GM18517 (cell line): Measurements from ENCODE around the gene SYP.
"Not testable (repeated sequence)": the region's sequence is repeated elsewhere in the genome, so short reads cannot be mapped to it uniquely, and the experiment has no call there.

Experiments used
- ATAC-seq: cut with Tn5 transposase; IDR thresholded peaks from one replicate; pipeline ENCODE4 v1.9.1; 2021; ENCODE audit warnings: mild to moderate bottlenecking, moderate library complexity; ENCODE audit not compliant: unreplicated experiment

Gene SYP

DNA sequence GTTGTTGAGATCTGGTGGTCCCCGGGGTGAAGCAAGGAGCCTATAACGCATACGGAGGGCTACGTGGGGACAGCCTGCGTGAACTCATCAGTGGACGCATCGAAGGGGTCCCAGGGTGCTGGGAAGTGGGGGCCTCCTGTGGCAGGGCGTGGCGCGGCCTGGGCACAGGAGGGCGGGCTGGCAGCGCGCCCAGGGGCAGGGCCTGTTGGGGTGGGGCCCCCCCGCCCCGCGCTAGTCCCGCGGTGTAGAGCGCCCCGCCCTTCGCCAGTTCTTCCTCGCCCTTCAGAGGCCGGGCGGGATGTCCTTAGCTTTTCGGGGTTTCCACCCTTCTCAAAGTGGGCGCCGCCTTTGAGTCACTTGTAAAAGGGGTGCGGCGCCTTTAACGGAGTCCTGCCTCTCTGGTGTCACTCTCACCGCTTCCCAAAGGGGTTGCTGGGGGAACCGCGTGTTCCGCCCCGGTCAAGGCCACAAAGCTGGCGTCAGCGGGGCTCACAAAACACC is 27.7 kb downstream of the SYP start:
- peak; percentile 63 for ATAC-seq

DNA sequence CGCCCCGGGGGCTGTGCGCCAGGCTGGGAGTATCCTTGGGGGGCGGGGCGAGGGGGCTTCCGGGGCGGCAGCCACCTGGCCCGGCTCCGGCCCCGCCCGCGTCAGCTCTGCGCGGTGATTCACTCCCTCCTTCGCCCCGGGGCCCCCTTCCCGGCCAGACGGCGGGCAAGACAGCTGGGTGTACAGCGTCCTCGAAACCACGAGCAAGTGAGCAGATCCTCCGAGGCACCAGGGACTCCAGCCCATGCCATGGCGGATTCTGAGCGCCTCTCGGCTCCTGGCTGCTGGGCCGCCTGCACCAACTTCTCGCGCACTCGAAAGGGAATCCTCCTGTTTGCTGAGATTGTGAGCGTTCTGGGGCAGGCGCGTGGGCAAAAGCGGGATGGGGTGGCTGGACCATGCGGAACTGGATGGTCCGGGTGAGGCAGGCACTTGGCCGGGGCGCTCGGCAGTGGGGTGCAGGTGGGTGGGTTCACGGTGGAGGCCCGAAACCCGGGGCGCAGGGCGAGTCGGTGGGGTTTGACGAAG is 28.2 kb downstream of the SYP start, which contains the start of gene PLP2:
PLP2 (plus strand) TSS at position 147 of the 528 bp plus-strand sequence; CDS start at position 250, 103 bp downstream.
- no peak for ATAC-seq

DNA sequence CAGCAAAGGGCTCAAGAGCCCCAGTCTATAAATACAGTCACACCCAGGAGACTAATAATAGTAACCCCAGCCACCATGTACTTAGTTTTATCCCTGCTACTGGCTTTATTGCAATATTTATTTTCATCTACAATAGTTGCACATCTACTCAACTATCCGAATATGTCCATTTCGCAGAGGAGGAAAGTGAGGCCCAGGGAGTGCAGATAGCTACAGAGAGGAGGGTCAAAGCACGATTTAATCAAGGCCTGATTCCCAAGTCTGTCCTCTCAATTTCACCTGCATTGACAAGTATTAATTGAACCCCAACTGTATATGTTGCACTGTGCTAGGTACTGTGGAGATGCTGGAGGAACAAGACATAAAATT is 32.3 kb downstream of the SYP start:
- no peak for ATAC-seq

DNA sequence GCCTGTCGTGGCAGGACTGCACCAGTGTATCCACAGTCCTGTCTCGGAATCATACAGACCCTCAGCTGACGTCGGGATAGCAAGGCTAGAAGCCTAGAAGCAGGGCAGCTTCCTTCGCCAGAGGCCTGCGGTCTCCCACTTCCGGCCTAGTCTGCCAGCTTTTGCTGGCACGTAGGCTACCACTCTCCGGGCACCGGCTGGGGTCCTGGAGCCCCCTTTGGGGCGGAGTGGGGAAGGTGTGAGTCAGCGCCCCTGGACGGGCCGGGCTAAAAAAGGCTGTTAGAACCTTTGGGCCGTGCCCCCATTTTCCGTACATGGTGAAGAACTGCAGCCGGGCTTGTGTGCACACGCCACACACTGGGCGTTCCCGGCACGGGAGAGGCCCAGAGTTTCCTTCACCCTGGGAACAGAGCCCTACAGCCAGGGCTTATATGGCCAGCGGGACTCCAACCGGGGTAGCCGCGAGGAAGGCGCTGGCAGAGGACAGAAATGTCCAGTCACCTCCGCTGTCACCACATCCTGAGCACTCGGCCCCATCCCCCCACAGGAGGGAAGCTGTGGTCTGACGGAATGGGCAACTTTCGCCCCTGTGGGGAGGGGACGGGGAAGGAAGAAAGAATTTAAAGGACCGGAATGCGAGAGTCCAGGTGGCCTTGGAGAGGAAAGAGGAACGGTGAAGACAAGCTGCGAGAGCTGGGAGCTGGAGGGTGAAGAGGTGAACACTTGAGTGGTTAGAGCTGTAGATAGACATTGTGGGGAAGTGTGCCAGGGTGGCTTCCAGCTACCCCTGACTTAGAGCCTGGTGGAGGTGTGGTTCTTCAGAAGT is 32.9 kb downstream of the SYP start:
- peak; percentile 16 for ATAC-seq

DNA sequence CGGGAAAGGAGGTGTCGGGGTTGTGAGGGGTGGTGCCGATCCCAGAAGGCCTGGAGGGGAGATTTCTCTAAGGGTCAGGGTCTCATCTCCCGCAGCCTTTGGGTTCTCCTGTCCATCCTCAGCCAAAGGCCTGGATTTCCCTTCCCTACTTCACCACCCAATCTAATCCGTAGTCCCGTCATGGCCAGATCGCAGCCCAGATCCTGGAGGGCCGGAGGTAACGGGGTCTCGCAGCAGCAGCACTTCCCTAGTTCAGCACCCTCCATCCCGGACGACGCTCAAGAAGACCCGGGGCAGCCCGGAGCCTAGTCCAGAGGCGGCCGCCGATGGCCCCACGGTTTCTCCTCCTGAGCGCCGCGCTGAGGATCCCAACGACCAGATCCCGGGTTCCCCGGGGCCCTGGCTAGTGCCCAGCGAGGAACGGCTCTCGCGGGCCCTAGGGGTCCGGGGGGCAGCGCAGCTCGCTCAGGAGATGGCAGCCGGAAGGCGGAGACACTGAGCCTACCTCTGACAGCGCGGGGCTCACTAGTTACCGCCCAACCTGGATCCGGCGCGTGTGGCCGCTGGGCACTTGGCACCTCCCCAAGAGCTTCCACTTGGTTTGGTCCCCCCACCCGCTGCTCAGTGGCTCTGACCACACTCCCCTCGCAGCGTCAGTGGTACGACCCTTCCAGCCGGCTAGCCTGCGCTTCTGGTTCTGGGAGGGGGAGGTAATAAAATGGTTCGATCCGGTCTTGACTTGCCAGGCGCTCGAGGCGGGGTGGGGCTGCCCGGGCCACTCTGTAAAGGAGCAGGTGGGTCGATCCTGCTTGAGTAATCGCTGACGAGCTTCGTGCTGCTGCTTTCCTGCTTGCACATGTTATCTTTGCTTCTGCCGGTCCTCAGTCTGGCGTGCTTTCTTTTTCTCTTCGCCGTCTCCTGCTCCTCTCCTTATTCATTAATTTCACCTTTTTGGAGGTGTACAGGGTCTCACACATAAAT is 33.8 kb downstream of the SYP start:
- peak; percentile 52 for ATAC-seq

DNA sequence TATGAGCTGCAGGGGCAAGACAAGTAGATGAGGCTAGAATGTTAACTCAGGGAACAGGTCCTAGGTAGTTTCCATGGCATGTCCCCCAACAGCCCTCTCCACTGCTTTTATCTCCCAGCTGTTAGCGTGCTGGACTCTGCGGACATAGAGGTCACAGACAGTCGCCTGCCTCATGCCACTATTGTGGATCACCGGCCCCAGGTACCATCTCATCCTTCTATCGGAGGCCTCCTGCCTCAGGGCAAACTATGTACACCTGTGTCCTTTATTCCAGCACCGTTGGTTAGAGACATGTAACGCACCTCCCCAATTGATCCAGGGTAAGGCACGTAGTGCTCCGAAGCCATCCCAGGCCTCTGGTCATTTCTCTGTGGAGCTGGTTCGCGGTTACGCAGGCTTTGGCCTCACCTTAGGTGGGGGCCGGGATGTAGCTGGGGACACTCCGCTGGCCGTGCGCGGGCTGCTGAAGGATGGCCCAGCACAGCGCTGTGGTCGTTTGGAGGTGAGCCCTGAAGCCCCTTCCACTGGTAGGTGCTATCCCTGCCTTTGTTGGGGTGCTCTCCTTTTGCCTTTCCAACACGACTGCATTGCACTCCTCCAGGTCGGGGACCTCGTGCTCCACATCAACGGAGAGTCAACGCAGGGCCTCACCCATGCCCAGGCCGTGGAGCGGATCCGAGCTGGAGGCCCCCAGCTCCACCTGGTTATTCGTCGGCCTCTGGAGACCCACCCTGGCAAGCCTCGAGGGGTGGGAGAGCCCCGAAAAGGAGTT is 35.2 kb downstream of the SYP start:
- no peak for ATAC-seq

DNA sequence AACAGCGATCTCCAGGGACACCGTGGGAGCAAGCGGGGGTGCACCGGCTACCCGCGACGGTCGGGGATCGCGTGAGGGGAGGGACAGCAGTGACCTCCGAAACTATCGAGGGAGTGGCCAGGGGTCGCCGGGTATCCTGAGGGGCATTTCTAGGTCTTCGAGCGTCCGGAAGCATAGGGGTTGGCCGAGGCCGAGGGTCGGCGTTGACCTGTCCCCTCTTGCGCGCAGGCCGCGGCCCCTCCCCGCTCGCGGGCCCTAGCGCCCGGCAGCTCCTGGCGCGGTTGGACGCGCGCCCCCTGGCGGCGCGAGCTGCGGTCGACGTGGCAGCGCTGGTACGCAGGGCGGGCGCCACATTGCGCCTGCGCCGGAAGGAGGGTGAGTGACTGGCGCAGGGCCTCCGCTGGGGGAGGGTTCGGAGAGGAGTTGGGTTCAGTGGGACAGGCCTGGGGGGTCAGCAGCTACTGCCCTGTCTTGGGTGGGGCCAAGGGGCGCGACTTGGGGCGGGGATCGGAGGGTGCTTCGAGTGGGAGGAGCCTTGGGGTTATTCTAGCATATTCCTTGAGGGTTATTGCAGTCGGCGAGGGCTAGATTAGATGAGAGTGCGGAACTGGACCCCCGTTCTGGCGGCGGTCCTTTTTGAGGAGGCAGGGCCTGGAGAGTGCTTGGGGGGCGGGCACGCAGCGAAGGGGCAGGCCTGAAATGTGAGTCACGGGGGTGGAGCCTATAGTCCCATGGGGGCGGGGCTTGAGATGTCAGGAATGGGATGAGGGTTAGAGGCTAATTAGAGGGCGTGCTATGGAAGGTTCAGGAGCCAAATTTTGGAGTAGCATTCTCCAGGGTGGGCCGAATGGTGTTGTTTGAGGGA is 36.2 kb downstream of the SYP start:
- peak; percentile 45 for ATAC-seq

DNA sequence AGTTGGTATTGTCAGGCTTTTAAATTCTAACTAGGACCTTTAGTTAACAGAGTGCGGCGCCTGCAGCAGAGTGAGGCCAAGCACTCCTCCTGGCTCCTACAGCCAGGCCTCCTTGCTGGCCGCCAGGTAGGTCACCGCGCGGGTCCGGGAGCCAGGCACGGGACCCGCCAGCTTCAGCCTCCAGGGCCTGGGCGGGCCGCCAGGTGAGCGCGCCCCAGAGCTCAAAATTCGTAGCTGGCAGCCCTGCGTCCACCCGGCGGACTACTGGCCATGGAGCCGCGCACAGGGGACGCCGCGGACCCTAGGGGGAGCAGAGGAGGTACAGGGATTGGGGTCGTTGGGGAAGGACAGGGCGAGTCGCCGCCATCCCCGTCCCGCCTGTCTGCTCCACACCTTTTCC is 37.4 kb downstream of the SYP start, which contains the start of gene MAGIX:
MAGIX (plus strand) TSS at position 139 of the 400 bp plus-strand sequence; CDS start at position 271, 132 bp downstream.
- ATAC-seq = no peak

DNA sequence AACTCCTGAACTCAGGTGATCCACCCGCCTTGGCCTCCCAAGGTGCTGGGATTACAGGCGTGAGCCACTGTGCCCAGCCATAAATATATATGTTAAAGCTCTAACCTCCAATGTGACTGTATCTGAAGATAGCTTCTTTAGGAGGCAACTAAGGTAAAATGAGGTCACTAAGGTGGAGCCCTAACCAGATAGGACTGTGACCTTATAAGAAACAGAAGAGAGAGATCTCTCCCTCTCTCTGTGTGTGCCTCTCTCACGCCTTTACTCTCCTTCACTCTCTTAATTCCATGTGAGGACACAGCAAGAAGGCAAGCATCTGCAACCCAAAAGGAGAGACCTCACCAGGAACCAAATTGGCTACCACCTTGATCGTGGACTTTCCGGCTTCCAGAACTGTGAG is 38.4 kb downstream of the SYP start:
- no peak for ATAC-seq

DNA sequence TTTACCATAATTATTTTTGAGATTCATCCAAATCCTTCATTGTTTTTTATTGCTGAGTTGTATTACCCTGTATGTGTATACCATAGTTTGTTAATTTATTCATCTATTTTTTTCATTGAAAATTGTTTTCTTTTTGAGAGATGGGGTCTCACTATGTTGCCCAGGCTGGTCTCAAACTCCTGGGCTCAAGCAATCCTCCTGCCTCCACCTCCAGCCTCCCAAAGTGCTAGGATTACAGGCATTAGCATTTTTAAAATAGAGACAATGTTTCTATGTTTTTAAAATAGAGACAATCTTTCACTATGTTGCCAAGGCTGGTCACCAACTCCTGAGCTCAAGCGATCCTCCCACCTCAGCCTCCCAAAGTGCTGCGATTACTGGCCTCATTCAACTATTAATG is 39.1 kb downstream of the SYP start:
- no peak for ATAC-seq

DNA sequence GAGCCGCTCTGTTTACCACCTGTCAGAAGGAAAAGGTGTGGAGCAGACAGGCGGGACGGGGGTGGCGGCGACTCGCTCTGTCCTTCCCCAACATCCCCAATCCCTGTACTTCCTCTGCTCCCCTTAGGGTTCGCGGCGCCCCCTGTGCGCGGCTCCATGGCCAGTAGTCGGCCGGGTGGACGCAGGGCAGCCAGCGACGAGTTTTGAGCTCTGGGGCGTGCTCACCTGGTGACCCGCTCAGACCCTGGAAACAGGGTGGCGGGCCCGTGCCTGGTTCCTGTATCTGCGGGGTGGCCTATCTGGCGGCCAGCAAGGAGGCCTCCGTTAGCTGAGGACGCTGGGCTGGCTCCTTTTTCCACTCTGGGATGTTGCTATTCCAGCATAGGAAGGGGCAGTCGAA is 42.8 kb downstream of the SYP start:
- ATAC-seq = no peak

DNA sequence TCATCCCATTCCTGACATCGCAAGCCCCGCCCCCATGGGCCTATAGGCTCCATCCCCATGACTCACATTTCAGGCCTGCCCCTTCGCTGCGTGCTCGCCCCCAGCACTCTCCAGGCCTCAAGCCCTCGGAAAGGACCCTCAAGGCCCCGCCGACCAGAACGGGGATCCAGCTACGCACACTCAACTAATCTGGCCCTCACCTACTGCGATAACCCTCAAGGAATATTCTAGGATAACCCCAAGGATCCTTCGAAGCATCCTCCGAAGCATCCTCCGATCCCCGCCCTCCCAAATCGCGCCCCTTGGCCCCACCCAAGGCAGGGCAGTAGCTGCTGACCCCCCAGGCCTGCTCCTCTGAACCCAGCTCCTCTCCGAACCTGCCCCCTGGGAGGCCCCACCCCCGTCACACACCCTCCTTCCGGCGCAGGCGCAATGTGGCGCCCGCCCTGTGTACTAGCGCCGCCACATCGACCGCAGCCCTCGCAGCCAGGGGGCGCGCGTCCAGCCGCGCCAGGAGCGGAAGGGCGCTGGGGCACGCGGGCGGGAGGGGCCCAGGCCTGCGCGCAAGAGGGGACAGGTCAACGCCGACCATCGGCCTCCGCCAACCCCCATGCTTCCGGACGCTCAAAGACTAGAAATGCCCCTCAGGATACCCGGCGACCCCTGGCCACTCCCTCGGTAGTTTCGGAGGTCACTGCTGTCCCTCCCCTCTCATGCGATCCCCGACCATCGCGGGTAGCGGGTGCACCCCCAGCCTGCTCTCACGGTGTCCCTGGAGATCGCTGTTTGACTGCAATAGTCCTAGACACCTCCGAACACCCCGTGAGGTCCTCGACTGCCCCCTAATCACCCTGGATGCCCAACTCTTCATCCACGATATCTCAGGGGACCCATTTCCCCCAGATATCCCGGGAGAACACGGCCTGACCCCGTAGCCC is 43.8 kb downstream of the SYP start:
- ATAC-seq = peak; percentile 72

DNA sequence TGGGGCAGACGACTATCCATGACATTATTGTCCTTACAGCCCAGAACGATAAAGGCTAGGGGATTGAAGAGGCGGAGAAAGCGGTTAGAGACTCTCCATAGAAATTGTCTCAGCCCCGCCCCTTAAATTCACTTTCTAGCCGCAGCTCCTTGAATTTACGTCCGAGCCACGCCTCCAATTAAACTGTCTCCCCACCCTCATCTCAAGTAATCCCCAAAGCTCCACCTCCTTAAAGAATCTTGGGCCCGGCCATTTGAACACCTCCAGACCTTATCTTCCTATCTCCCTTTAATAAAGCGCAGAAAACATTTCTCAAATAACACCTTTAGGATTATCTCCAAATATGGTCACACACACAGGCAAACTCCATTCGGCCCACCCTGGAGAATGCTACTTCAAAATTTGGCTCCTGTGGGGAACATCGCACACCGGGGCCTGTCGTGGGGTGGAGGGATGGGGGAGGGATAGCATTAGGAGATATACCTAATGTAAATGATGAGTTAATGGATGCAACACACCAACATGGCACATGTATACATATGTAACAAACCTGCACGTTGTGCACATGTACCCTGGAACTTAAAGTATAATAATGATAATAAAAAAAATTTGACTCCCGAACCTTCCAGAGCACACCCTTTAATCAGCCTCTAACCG is 44.6 kb downstream of the SYP start:
- no peak for ATAC-seq

DNA sequence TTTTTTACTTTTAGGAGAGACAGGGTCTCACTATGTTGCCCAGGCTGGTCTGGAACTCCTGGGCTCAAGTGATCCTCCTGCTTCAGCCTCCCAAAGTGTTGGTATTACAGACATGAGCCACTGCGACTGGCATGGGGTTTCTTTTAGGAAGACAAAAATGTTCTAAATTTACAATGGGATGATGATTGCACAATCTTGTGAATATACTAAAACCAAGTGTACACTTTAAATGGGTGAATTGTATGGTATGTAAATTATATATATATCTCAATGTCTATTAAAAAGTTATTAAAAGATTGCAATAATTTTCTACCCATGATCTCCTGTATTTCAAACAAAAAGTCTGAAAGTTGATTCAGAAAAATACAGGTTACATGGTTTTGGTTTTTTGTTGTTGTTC is 46.5 kb downstream of the SYP start:
- no peak for ATAC-seq

DNA sequence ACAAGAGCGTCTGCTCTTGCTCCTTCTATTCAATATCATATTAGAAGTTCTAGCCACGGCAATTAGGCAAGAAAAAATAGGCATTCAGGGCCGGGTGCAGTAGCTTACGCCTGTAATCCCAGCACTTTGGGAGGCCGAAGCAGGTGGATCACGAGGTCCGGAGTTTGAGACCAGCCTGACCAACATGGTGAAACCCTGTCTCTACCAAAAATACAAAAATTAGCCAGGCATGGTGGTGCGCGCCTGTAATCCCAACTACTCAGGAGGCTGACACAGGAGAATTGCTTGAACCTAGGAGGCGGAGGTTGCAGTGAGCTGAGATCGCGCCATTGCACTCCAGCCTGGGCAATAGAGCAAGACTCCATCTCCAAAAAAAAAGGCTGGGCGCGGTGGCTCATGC is 50.7 kb downstream of the SYP start:
- not testable (repeated sequence) for ATAC-seq

DNA sequence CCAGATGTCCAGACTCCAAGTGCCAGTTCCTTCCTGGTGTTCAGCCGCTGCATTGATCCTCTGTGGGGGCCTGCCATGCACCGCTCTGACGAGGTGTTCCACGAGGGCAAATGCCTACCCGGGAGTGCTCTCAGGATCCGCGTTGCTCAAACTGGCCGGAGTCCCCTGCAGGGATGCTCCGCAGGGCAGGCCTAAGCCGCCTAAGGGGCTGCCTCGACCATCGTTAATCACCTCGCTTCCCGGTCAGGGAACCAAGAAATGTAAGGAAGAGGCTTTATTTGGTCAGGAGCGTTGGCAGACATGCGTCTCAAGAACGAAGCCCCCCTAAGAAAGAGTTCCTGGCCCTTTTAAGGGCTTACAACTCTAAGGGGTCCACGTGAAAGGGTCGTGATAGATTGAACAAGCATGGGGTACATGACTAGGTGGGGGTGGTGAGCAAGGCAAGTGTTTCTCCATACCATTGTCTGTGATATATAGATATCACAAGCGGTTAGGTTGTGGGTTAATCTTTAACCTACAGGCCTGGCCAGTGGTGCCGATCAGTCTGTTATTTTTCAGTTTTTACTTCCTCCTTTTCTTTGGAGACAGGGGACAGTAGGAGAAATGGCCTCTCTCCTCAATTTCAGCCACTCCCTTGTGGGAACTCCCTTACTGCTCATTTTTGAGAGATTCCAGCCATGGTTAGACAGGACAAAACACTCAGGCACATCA is 51.4 kb downstream of the SYP start:
- not testable (repeated sequence) for ATAC-seq

DNA sequence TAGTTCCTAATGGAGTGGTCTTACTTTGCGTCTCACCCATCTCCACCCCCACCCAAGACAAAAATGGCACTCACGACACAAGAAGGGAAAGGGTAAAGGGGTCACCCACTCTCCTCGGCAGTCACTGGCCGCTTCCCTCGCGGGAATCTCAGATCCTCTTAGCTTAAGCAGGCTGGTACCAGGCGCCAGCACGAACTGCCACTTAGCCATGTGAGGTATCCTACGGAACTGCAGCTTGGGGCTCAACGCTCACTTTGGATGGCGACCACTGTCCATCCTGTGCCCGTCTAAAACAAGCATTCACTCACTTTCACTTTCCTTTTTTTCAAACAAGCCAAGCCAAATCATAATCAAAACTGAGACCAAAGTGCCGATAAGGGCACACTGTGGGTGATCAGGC is 52.1 kb downstream of the SYP start:
- no peak for ATAC-seq
